ENCODE measurements around the gene SSTR5.

SSTR5 gene

DNA sequence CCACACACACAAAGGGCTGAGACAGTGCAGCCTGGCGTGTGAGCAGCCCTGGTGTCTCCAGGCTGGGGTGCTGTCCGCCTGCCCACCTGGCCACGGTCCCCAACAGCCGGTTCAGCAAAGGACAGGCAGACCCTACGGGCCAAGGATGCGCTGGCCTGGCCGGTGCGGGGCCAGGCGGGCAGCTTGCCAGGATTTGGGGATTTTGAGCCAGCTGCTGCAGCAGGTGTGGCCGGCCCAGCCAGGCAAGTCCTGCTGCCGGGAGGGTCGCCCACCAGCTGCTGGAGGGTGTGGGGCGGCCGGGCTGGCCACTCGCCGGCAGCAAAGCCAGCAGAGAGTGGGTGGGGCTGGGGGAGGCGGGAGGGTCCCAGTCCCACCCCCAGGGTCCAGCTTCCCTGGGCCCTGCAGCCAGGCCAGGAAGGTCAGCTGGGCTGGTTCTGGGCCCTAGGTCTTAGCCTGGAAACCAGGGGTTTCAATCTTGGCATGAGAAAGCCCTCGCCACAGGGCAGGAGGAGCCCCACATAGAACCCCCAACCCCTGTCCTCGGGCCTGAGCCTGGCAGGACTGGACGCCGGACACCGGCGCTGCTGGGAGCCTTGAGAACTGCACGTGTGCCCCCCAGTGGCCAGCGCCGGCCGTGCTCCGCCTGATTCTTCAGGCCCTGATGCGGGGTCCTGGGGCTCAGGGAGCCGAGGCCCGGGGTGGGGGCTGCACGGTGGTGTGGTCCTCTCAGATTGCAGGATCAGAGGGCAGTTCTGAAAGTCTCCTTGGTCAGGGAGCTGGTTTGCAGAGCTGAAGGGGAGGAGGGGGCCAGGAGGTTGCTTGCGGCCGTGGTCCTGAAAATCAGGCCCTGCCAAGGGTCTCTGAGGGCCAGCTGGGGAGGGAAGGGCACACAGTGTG, 17.6 kb upstream of the SSTR5 start:
- DNase-seq = peak; percentile 60
- ATAC-seq = no peak

DNA sequence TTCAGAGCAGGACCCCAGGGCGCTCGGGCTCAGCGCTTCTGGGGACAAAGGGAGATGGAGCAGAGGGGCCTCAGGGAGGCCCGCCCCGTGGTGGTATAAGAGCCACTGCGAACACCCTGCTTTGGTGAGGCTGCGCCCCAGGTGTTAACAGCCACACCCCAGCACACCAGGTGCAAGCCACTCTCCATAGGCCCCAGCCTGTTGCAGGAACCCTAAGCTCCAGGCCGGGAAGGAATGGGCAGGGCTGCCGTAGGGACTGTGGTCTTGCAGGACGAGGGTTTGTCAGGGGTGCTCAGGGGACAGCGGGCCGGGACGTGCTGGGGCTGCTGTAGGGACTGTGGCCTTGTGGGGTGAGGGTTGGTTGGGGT, 17.0 kb upstream of the SSTR5 start:
- ATAC-seq = no peak
- no peak for DNase-seq

DNA sequence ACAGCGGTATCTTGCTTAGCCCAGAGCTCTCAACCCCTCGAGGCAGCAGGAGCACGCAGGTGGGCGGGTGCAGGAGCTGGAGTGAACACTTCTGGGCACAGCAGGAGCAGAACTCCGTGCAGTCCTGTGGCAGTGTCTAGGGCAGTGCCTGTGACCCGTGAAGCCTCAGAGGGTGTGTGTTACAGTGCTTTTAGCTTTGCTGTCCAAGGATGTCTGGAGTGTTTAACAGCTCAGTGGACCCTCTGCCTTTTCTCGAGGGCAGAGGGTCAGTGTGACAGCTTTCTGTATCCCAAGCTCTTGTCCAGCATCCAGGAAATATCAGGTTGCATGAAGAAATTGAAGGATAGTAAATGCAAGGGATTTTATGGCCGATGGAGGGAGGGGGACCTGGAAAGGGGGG, 16.4 kb upstream of the SSTR5 start:
- ATAC-seq = no peak
- no peak for DNase-seq

DNA sequence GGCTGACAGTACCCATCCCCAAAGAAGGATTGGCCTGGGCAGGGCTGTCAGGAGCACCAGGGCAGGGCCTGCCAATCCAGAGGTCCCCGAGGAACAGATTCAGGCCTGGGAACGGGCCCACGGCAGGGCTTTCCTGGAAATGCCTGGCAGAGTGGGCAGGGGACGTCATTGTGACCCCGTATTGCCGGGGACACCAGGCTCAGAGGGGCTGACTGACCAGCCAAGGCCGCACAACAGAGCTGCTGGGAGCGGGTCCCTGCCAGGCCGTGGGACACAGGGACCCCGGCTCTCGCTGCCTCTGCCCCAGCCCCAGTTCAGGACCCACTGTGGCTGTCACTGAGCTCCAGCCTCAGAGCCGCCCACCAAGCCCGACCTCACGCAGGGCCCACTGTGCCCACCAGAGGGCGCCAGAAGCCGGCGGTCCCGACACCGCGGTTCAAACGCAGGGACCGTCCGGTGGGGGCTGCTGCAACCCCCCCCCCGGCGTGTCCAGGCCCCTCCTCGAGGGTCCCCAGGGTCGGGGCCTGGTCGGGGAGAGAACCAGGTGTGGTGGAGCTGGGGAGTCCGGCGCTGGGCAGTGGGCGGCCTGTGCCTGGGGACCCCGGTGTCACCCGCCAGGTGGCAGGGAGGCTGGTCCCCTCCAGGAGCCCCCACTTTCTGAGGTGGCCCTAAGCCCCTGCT, 15.2 kb upstream of the SSTR5 start:
- peak; percentile 86 for DNase-seq
- peak; percentile 54 for ATAC-seq

DNA sequence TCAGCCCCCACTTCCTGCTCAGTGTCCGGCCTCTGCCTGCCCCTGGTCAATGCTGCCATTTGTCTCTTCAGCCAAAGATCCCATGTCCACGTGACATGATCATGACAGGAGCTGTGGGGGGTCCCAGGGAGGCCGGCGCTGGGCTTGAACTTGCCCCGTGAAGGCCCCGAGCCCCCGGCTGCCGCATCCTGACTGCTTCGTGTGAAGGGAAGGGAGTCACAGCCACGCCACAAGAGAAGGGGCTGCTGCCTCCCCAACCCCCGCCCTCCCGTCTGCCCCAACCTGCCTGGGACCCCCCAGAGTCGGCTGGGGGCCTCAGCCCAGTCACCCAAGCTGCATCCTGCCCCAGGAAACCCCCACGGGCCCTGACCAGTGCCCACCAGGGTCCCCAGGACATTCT, 14.3 kb upstream of the SSTR5 start:
- no peak for ATAC-seq
- DNase-seq = no peak

DNA sequence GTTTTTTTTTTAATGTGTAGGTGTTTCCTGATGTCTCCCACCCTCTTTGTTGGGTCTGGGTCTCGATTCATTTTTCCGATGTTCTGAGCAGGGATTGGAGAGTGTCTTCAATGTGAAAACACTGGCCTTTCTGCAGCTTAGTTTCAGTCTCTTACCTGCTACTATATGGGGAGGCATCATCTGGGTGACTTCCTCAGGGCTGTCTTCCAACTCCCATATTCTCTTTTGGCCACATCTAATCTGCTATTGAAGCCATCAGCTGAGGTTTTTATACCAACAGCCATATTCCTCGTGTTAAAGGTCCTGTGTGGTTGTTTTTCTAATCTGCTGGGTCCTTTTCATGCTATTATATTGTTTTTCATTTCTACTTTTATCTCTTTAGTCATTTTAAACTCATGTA, 13.2 kb upstream of the SSTR5 start:
- ATAC-seq = no peak

DNA sequence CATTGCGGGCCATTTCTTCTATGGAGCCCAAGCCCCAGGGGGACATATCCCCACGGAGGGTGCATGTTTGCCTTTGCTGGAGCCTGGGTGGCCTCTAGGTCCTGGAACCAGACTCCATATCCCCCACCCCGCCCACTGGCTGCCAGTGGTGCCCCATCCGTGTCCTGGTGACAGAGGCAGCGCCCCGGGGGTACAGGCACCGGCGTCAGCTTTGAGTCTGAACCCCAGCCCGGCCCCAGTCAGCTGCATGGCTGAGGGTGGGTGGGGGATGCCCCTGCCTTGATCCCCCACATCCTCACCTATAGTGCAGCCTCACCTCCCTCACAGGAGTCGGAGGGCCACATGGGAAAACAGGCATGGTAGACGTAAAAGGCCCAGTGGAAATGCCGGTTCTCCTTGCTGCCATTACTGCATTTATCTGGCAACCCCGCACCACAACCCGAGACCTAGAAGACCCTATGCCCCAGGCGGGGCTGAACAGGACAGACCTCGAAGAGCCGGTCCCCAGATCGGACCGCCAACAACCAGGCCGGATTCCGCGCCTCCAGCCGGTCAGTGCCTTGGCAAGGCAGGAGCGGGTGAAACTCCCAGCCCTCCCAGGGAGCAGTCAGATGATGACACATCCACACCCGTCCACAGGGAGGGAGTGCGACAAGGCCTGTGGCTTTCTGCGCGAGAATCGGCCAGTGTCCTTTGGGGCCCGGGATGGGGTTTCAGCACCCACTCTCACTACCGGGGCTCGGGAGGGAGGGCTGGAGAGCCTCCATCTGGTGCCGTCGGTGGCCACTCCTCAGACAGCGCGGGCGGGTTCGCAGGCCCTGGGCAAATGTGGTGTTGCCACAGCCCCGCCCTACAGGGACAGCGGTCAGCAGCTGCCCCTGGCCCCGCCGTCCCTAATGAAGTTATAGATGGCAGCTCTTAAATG, 11.9 kb upstream of the SSTR5 start:
- DNase-seq (no peak), ATAC-seq (no peak)

More for the DNA sequence above, 13.2 kb upstream of the SSTR5 start:
- DNase-seq = no peak

DNA sequence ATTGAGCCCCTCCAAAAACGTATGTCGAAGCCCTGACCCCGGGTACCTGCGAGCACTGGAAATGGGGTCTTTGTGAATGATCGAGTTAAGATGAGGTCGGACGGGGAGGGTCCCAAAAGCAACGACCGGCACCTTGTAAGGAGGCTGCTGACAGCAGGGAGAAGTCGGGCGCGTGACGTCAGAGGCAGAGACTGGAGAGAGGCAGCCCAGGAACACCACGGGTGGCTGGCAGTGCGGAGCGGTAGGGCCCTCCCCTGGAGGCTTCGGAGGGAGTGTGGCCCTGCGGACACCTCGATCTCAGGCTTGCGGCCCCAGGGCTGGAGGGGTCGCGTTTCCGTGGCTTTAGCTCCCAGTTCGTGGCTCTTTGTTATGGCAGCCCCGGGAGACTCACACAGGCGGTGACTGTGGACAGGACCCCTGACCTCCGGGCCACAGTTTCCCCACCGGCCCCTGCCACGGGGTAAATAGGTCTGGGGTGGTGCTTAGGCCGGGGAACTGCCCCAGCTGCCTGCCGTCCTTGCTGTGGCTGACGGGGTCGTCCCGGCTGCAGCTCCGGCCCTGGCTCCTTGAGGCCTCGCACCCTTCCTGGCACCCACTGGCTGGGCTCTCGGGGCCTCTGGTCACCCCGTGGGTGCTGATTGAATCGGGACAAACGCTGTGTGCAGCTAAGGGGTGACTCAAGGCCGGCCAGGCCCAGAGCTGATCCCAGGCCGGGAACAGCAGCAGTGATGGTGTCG, 10.6 kb upstream of the SSTR5 start:
- DNase-seq (no peak), ATAC-seq (no peak)

DNA sequence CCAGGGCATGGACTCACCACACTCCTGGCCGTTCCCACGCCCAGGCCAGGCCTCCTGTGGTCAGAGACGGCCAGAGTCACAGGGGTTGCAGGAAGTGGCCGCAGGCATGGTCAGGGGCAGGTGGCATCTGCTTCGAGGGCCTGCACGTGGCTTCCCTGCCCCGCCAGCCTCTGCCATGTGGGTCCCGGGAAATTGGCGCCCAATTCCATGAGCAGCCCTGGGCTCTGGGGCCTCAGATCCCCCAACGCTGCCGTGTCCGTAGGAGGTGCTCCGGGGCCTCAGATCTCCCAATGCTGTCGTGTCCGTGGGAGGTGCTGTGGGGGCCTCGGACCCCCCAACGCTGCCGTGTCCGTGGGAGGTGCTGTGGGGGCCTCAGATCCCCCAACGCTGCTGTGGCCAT, 9.7 kb upstream of the SSTR5 start:
- no peak for DNase-seq
- no peak for ATAC-seq

DNA sequence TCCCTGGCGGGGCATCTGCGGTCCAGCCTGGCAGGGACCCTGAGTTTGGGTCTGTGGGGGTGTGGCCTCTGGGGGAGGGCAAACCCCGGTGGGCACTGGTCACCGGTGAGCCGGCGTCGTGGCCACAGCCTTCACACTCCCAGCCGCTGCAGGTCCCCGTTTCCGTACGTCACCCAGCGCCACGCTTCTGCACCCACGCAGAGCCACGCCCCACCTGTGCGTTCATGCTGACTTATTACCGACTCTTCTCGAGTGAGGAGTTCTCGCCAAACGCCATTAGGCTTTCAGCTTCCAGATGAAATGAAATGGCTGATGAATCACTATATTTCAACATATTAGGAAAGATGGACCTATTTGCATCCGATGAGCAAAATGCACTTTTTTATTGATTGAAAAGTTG, 8.8 kb upstream of the SSTR5 start:
- no peak for ATAC-seq
- no peak for DNase-seq

DNA sequence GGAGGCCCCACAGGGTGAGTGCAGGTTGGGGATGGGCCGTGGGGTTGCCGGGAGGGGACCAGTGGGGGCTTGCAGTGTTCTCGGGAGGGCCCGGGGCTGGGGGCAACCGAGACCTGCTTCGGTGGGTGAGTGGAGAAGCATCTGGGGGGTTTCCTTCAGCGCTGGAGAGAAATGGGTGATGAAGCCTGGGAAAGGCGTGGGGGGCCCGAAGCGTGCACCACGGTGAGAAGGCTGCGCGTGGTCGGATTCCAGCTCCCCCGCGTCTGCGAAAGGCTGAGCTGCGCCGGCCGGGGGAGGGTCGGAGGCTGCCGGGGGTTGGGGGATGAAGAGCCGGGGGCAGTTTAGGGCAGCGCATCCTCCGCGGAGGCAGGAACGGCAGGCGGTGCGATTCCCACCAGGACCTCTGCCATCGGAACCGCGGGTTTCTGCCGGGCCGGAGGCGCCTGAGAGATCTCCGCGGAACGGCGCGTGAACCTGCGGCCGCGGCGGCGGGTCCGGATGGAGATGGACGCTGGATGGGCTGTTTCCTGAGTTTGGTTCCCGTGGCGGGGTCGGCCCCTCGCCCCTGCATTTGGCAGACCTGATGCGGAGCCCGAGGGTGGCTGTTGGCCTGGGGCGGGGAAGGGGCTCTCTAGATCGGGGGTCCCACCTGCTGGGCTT, 6.9 kb upstream of the SSTR5 start:
- no peak for DNase-seq
- ATAC-seq = no peak

DNA sequence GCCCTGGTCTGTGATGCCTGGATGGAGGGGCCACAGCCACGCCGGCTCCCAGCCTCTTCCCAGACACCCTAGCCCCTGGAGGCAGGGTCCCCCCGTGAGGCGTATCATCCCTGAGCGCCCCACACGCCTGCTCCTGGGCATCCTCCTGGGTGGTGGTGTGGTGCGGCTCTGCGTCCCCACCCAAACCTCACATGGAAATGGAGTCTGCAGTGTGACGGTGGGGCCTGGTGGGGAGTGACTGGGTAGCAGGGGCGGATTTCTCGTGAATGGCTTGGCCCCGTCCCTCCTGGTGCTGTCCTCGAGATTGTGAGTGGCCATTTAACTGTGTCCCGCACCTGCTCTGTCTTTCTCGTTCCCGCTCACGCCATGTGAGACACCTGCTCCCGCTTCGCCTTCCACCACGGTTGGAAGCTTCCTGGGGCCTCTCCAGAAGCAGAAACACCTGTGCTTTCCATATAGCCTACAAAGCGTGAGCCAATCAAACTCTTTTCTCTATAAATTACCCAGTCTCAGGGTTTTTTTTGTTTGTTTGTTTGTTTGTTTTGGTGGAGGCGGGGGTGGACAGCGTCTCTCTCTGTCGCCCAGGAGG, 5.9 kb upstream of the SSTR5 start:
- ATAC-seq (no peak), DNase-seq (no peak)

DNA sequence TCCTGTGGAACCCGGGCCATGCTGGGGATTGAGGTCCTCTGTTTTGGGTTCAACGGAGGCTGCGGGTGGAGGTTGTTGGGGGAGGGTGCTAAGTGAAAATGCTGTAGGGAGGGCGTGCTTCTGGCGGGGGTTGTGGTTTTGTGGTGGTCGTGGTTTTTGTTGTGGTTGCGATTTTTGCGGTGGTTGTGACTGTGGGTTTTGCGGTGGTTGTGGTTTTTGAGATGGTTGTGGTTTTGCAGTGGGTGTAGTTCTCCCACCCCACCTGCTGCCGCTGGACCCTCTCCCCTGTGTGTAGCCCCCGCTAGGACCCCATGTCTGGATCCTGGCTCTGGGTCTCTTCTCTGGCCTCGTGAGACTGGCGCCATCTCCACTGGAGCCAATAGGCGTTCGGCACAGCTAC, 4.9 kb upstream of the SSTR5 start:
- ATAC-seq = no peak
- DNase-seq = no peak

DNA sequence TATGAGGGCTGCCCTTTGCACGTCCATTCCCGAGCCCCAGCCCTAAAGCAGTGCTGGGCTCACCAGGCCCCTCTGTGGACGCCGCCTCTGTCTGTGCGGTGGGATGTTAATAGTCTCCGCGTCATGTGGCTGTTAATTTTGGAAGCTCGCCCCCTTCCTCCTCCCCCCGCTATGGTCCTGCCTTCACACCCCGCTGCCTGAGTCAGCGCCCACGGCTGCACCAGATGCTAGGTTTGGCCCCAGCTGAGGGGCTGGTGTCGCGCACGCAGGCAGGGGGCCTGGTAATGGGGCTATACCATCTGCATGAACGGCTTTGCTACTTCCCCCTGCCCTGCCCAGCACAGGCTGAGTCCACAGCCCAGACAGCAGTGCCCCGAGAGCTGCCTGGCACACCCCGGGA, 4.1 kb upstream of the SSTR5 start:
- no peak for DNase-seq
- no peak for ATAC-seq

DNA sequence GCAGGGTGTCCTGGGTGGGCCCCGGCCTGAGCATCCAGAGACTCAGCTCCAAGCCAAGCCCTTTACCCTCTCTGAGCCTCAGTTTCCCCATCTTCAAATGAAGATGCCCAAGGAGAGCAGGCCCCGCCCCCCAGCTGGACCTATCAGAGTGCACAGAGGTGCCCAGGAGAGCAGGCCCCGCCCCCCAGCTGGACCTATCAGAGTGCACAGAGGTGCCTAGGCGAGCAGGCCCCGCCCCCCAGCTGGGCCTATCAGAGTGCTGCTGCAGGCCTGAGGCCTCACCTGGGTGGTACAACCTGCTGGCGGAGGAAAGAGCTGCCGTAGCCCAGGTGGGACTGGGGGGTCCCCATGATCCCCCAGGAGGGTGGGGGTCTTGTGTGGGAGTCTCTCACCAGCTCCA, 3.4 kb upstream of the SSTR5 start:
- ATAC-seq = no peak

DNA sequence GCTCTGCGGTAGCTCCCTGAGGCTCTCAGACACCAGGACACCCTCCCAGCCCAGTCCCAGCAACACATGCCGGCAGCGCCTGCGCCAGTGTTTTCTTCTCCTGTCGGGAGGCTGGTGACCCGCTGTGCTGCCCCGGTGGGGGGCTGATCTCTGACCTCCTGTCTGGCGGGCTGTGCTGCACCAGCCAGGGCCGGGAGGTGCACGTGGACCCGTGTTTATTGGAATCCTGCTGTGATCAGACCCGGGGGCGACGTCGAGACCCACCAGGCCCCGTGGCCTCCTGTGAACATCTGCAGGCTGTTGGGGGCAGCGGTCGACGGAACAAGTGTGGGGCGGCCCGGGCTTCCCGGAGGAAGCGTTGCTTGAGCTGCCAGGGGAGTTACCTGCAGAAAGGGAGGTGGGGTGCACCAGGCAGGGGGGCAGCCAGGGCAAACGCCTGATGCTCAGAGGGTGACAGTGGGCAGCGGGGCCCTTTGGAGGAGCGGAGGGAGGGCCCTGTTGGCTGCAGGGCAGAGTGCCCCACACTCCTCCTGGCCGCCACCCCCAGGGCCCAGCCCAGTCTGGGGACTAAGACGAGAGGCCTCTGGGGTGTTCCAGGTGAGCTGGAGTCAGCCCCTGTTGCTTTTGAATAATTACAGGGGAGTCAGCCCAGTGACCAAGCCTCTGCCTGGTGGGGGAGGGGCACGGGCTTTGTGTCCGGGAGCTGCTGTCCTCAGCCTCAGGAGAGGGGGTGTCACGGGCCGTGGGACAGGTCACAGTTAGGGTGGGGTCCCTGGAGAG, 2.3 kb upstream of the SSTR5 start:
- ATAC-seq (no peak), DNase-seq (no peak)

More for the DNA sequence above, 3.4 kb upstream of the SSTR5 start:
- DNase-seq = no peak

DNA sequence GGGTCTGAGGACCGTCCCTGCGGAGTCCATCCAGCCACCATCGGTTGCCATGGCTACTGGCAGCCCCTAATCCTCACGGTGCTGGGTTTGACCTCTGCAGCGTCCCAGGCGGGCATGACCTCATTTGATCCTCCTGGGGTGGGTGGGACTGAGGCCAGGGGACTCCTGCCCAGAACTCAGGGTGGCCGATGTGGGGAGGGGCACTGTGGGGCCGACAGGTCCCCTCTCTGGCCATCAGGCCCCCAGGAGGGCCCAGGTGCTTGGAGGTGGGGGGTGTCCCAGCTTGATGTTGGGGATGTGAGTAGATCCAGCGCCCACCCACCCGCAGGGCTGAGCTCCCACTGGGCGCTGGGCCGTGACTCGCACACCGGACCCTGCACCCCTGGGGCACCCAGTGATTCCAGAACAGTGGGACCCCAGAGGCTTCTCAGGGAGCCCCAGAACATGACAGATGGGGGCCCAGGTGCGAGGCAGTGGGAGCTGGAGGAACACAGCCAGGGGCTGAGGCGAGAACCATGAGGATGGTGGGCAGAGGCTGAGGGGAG, 1.6 kb upstream of the SSTR5 start:
- ATAC-seq = no peak
- DNase-seq = no peak

DNA sequence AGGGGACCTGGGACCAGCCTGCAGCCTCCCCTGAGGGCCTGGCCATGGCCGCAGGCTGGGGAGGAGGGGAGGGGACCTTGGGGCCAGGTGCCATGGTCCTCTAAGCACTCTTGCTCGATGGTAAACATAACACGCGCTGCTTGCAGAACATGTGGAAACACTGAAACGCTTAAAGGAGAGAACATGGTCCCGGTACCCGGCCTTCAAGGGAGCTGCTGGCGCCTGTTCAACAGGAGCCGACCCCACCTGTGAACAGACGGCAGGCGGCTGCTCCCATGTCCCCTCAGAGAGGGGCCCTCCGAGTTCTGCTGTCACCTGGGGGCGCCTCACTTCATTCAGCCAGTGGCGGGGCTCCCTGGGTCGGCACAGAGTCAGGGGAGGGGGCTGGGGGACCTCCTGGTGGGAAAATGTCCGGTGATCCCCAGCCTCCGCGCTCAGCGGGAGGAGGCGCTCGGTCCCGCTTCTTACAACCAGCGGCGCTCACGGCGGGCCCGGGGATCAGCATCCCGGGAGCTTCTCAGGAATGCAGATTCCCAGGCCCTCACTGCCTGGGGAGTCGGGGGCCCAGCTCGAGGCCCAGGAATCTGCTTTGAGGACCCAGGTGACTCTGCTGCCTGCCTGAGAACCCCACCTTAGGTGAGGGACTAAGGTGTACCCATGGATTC, 854 bp upstream of the SSTR5 start:
- ATAC-seq (no peak), DNase-seq (no peak)

DNA sequence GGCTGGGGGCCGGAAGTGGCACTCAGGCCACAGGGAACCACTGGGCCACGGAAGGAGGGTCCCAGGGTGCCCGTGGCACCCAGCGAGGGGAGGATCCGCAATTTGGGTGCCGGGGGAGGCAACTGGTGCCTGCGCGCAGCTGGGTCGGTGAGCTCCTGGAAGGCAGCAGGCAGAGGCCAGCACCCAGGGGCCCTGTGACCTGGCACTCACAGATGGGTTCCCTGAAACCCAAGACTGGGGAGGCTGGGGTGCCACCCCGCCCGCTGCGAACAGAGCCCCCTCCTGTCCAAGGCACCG, 663 bp downstream of the SSTR5 start:
- ATAC-seq (no peak), DNase-seq (no peak)

Measured in stimulated activated naive CD8-positive, alpha-beta T cell treated with anti-CD3 and anti-CD28 coated beads, Interleukin-15, Interleukin-2, amounts not matched to agents 100 U/mL and 50 U/mL, for 24 hours (primary cell).